Fibroblast of peridontal ligament (primary cell): ENCODE data around the gene NPM1.
"Not testable (repeated sequence)": the region's sequence is repeated elsewhere in the genome, so short reads cannot be mapped to it uniquely, and the experiment has no call there.

Source experiments
- DNase-seq: peaks from one replicate; pipeline ENCODE4 v3.0.0-alpha.2; 2010; ENCODE audit errors: extremely low read depth

Gene NPM1

GRCh38 chr5:171386006-171386671 lies 1.5 kb upstream of the NPM1 start:
- no peak for DNase-seq

- DNase-seq: no peak
Observed at GRCh38 chr5:171386861-171387344, 746 bp upstream of the NPM1 start.

- peak; percentile 66 for DNase-seq
Observed at GRCh38 chr5:171387970-171388815, 544 bp downstream of the NPM1 start.

GRCh38 chr5:171388816-171389168 lies 1.1 kb downstream of the NPM1 start:
- no peak for DNase-seq

- DNase-seq: no peak
Observed at GRCh38 chr5:171390883-171391677, 3.4 kb downstream of the NPM1 start.

GRCh38 chr5:171391996-171392577 lies 4.4 kb downstream of the NPM1 start:
- DNase-seq: no peak

- no peak for DNase-seq
Observed at GRCh38 chr5:171392585-171393159, 5.0 kb downstream of the NPM1 start.

- DNase-seq: no peak
Observed at GRCh38 chr5:171395042-171395441, 7.4 kb downstream of the NPM1 start.

GRCh38 chr5:171396583-171396982 lies 8.9 kb downstream of the NPM1 start:
- DNase-seq: not testable (repeated sequence)

GRCh38 chr5:171397190-171397589 lies 9.5 kb downstream of the NPM1 start:
- DNase-seq: no peak

GRCh38 chr5:171397599-171397998 lies 9.9 kb downstream of the NPM1 start:
- no peak for DNase-seq

- not testable (repeated sequence) for DNase-seq
Observed at GRCh38 chr5:171398660-171399059, 11.0 kb downstream of the NPM1 start.

- DNase-seq: no peak
Observed at GRCh38 chr5:171400169-171400568, 12.5 kb downstream of the NPM1 start.

- no peak for DNase-seq
Observed at GRCh38 chr5:171401167-171401947, 13.7 kb downstream of the NPM1 start.

GRCh38 chr5:171402751-171403150 lies 15.1 kb downstream of the NPM1 start:
- not testable (repeated sequence) for DNase-seq

GRCh38 chr5:171405615-171406014 lies 18.0 kb downstream of the NPM1 start:
- DNase-seq: peak; percentile 58

GRCh38 chr5:171407234-171407633 lies 19.6 kb downstream of the NPM1 start:
- DNase-seq: no peak

- DNase-seq: no peak
Observed at GRCh38 chr5:171409164-171410136, 21.8 kb downstream of the NPM1 start.

- DNase-seq: no peak
Observed at GRCh38 chr5:171410181-171410580, 22.5 kb downstream of the NPM1 start.

GRCh38 chr5:171412186-171412585 lies 24.5 kb downstream of the NPM1 start:
- no peak for DNase-seq
